Tongue (tissue), 2 donors: ENCODE data around the gene CNPY1. TPM values are rescaled to one million over a fixed set of nuclear protein-coding genes. Genes with fewer than 3 reads are reported as not detected.
A peak's percentile ranks its signal among the peaks of the same experiment; 100 is the strongest.

Experiments
- DNase-seq: peaks from one replicate; pipeline ENCODE4 v3.0.0-alpha.2; 2015
- total RNA-seq: library from RNA; depleted of rRNA; stranded (reverse); fragments of >200 nt; gene quantifications from one replicate; pipeline ENCODE4 v1.2.3, GENCODE V29; 2014

The CNPY1 gene
- total RNA-seq, 1 donor from 2014 or later, result not detected

- DNase-seq, result no peak
Observed at GRCh38 chr7:155558961-155559360, 12.6 kb upstream of the CNPY1 start.

- no peak for DNase-seq
Observed at GRCh38 chr7:155558351-155558750, 12.0 kb upstream of the CNPY1 start.

GRCh38 chr7:155557778-155558177, 11.4 kb upstream of the CNPY1 start:
- DNase-seq, result no peak

GRCh38 chr7:155556763-155557162, 10.4 kb upstream of the CNPY1 start:
- no peak for DNase-seq

GRCh38 chr7:155555116-155555695, 8.8 kb upstream of the CNPY1 start:
- no peak for DNase-seq

GRCh38 chr7:155553871-155554270, 7.5 kb upstream of the CNPY1 start:
- no peak for DNase-seq

GRCh38 chr7:155551785-155552611, 5.6 kb upstream of the CNPY1 start:
- no peak for DNase-seq

GRCh38 chr7:155550916-155551315, 4.6 kb upstream of the CNPY1 start:
- DNase-seq, result no peak

GRCh38 chr7:155549226-155549625, 2.9 kb upstream of the CNPY1 start:
- DNase-seq, result no peak

GRCh38 chr7:155547161-155547791, 917 bp upstream of the CNPY1 start:
- no peak for DNase-seq

GRCh38 chr7:155545348-155545747, 1.0 kb downstream of the CNPY1 start:
- DNase-seq, result no peak

- DNase-seq, result no peak
Observed at GRCh38 chr7:155544485-155544884, 1.9 kb downstream of the CNPY1 start.

GRCh38 chr7:155543926-155544325, 2.4 kb downstream of the CNPY1 start:
- no peak for DNase-seq

GRCh38 chr7:155543011-155543876, 3.1 kb downstream of the CNPY1 start:
- DNase-seq, result peak; percentile 51

- DNase-seq, result no peak
Observed at GRCh38 chr7:155541986-155542675, 4.2 kb downstream of the CNPY1 start.

GRCh38 chr7:155540553-155540952, 5.8 kb downstream of the CNPY1 start:
- DNase-seq, result no peak

GRCh38 chr7:155538293-155538692, 8.1 kb downstream of the CNPY1 start:
- DNase-seq, result no peak

- DNase-seq, result no peak
Observed at GRCh38 chr7:155536451-155536850, 9.9 kb downstream of the CNPY1 start.

GRCh38 chr7:155534691-155535090, 11.7 kb downstream of the CNPY1 start:
- no peak for DNase-seq

- DNase-seq, result peak; percentile 28
Observed at GRCh38 chr7:155533827-155534690, 12.3 kb downstream of the CNPY1 start.
